ENCODE measurements around the gene PPP1R9B.

The PPP1R9B gene

GRCh38 chr17:50133769-50134099 is 16.7 kb downstream of the PPP1R9B start:
- TF ChIP-seq FOXP2 (optimal IDR thresholded peaks at IDR 0.05; ENCODE audit: borderline replicate concordance, extremely low read depth, extremely low read length, insufficient read depth) (no peak), REST (IDR thresholded peaks at IDR 0.05; ENCODE audit: insufficient read depth in 1 of 2, low read depth in 2 of 2, low read length in 2 of 2) (no peak), TAF1 (IDR thresholded peaks at IDR 0.05; ENCODE audit: borderline replicate concordance, insufficient read depth, low read length) (no peak), POLR2AphosphoS5 (IDR thresholded peaks at IDR 0.05; ENCODE audit: low read depth, low read length) (no peak), SIN3A (IDR thresholded peaks at IDR 0.05; ENCODE audit: borderline replicate concordance, insufficient read depth, low read length) (no peak)

- TF ChIP-seq POLR2AphosphoS5 (IDR thresholded peaks at IDR 0.05; ENCODE audit: low read depth, low read length) (no peak), TAF1 (IDR thresholded peaks at IDR 0.05; ENCODE audit: borderline replicate concordance, insufficient read depth, low read length) (no peak), REST (IDR thresholded peaks at IDR 0.05; ENCODE audit: insufficient read depth in 1 of 2, low read depth in 2 of 2, low read length in 2 of 2) (no peak), SIN3A (IDR thresholded peaks at IDR 0.05; ENCODE audit: borderline replicate concordance, insufficient read depth, low read length) (no peak), FOXP2 (optimal IDR thresholded peaks at IDR 0.05; ENCODE audit: borderline replicate concordance, extremely low read depth, extremely low read length, insufficient read depth) (no peak)
Measured at GRCh38 chr17:50133028-50133768, 17.3 kb downstream of the PPP1R9B start.

- TF ChIP-seq POLR2AphosphoS5 (IDR thresholded peaks at IDR 0.05; ENCODE audit: low read depth, low read length) (no peak; the same call in 1 of the 2 replicates), REST (IDR thresholded peaks at IDR 0.05; ENCODE audit: insufficient read depth in 1 of 2, low read depth in 2 of 2, low read length in 2 of 2) (no peak), FOXP2 (optimal IDR thresholded peaks at IDR 0.05; ENCODE audit: borderline replicate concordance, extremely low read depth, extremely low read length, insufficient read depth) (no peak), TAF1 (IDR thresholded peaks at IDR 0.05; ENCODE audit: borderline replicate concordance, insufficient read depth, low read length) (no peak), SIN3A (IDR thresholded peaks at IDR 0.05; ENCODE audit: borderline replicate concordance, insufficient read depth, low read length) (no peak)
Measured at GRCh38 chr17:50132104-50132794, 18.2 kb downstream of the PPP1R9B start.

GRCh38 chr17:50130559-50131305 is 19.7 kb downstream of the PPP1R9B start:
- TF ChIP-seq POLR2AphosphoS5 (IDR thresholded peaks at IDR 0.05; ENCODE audit: low read depth, low read length) (no peak), TAF1 (IDR thresholded peaks at IDR 0.05; ENCODE audit: borderline replicate concordance, insufficient read depth, low read length) (no peak), REST (IDR thresholded peaks at IDR 0.05; ENCODE audit: insufficient read depth in 1 of 2, low read depth in 2 of 2, low read length in 2 of 2) (no peak), SIN3A (IDR thresholded peaks at IDR 0.05; ENCODE audit: borderline replicate concordance, insufficient read depth, low read length) (no peak), FOXP2 (optimal IDR thresholded peaks at IDR 0.05; ENCODE audit: borderline replicate concordance, extremely low read depth, extremely low read length, insufficient read depth) (no peak)
